H1 (cell line): ENCODE results near the gene ASCC1. TPM values are rescaled to one million over a fixed set of nuclear protein-coding genes. Genes with fewer than 3 reads are reported as not detected.

Experiments used
- CHD2 ChIP-seq: IDR thresholded peaks from 2 replicates; pipeline ENCODE4 v1.6.1; 2012; ENCODE audit warnings: low read length, improper control_type of control experiment
- E2F6 ChIP-seq: IDR thresholded peaks from 2 replicates; pipeline ENCODE4 v1.6.1; 2012; ENCODE audit warnings: inconsistent platforms
- EP300 ChIP-seq, 2 experiments: IDR thresholded peaks; 1 replicate in 1 of 2; 2 replicates in 1 of 2; pipeline ENCODE4 v1.6.1; 2011 to 2012; ENCODE audit warnings: low read depth in 2 of 2, low read length in 2 of 2, mild to moderate bottlenecking in 2 of 2, borderline replicate concordance in 1 of 2, inconsistent platforms in 1 of 2, moderate library complexity in 1 of 2
- GABPA ChIP-seq: IDR thresholded peaks from 2 replicates; pipeline ENCODE4 v1.6.1; 2011; ENCODE audit warnings: mild to moderate bottlenecking, low read length, moderate library complexity, borderline replicate concordance; ENCODE audit not compliant: insufficient read depth
- RFX5 ChIP-seq: IDR thresholded peaks from 2 replicates; pipeline ENCODE4 v1.6.1; 2011; ENCODE audit warnings: low read depth, low read length, improper control_type of control experiment, borderline replicate concordance
- TBP ChIP-seq: IDR thresholded peaks from 2 replicates; pipeline ENCODE4 v1.6.1; 2011; ENCODE audit warnings: low read depth, low read length, improper control_type of control experiment
- polyA plus RNA-seq, 7 experiments: library from polyadenylated mRNA; depleted of rRNA in 3 of 7; stranded (reverse) in 5 of 7; unstranded in 2 of 7; fragments of >200 nt in 5 of 7; fragments of 200-250 nt in 2 of 7; gene quantifications; 1 replicate in 5 of 7; 2 replicates in 1 of 7; 4 replicates in 1 of 7; pipeline versions ENCODE4 v1.2.1 to v1.2.3, GENCODE V29; 2011 to 2013; ENCODE audit warnings: missing spikeins in 2 of 7, mixed read lengths in 2 of 7
- total RNA-seq: library from RNA; stranded (reverse); fragmentation: NEBNext Ultra II Directional; extraction: Animal tissue kit (Norgen Biotek cat#: 25700); gene quantifications from 2 replicates; pipeline ENCODE4 v1.2.1, GENCODE V29; 2021

ASCC1 gene
- total and polyA plus RNA-seq, 2 of the 8 experiments (the other 6 are each of a cell fraction or from before 2014, with no cell fraction given) = 25.6 to 35.8 TPM

GRCh38 chr10:72238392-72239175, 22.5 kb upstream of the ASCC1 start (continued):
- TF ChIP-seq E2F6 (no peak), RFX5 (no peak), GABPA (no peak), CHD2 (no peak), TBP (no peak), EP300 (IDR thresholded peaks at IDR 0.05; ENCODE audit: borderline replicate concordance in 1 of 2, low read depth in 2 of 2, low read length in 2 of 2) (no peak)
- TF ChIP-seq, all 59 proteins: peak for 0
